Lung (tissue), 13 donors: ENCODE data around the gene CASK. TPM values are rescaled to one million over a fixed set of nuclear protein-coding genes. Genes with fewer than 3 reads are reported as not detected.

Source experiments
- ATAC-seq: fragments of 200-7000 bp; cut with Tn5 transposase; one replicate; pipeline ENCODE4 v1.9.1; 2020; ENCODE audit warnings: moderate number of reproducible peaks; ENCODE audit not compliant: insufficient read depth, low FRiP score
- DNase-seq, 3 donors: peaks; one replicate each; pipeline ENCODE4 v3.0.0-alpha.2; 2013 to 2017
- H3K27ac ChIP-seq, 2 donors: one replicate each; pipeline ENCODE4 v1.5.1; 2013; ENCODE audit warnings: mild to moderate bottlenecking in 2 of 2, moderate library complexity in 2 of 2, control low read depth in 1 of 2, inconsistent platforms in 1 of 2, low read depth in 1 of 2, low read length in 1 of 2
- H3K27me3 ChIP-seq, 3 donors: one replicate each; pipeline ENCODE4 v1.5.1; 2013; ENCODE audit warnings: low read length in 2 of 3; ENCODE audit not compliant: control insufficient read depth in 3 of 3, insufficient read depth in 3 of 3
- H3K36me3 ChIP-seq, 4 donors: one replicate each; pipeline ENCODE4 v1.5.1; 2013; ENCODE audit warnings: low read length in 4 of 4, mild to moderate bottlenecking in 1 of 4, moderate library complexity in 1 of 4; ENCODE audit not compliant: control insufficient read depth in 4 of 4, insufficient read depth in 4 of 4
- H3K4me1 ChIP-seq, 5 donors: one replicate each; pipeline ENCODE4 v1.5.1; 2013; ENCODE audit warnings: low read length in 5 of 5, mild to moderate bottlenecking in 2 of 5, moderate library complexity in 1 of 5; ENCODE audit not compliant: control insufficient read depth in 5 of 5, insufficient read depth in 5 of 5
- H3K4me3 ChIP-seq: one replicate; pipeline ENCODE4 v1.5.1; 2013; ENCODE audit warnings: mild to moderate bottlenecking, control low read depth, moderate library complexity
- H3K9ac ChIP-seq, 2 donors: one replicate each; pipeline ENCODE4 v1.5.1; 2013; ENCODE audit warnings: low read length in 2 of 2, control low read depth in 1 of 2; ENCODE audit not compliant: insufficient read depth in 1 of 2
- H3K9me3 ChIP-seq, 4 donors: one replicate each; pipeline ENCODE4 v1.5.1; 2013; ENCODE audit warnings: low read length in 3 of 4, mild to moderate bottlenecking in 1 of 4, moderate library complexity in 1 of 4; ENCODE audit not compliant: control insufficient read depth in 4 of 4, insufficient read depth in 3 of 4
- WGBS, 2 donors: extraction: QIAGEN DNeasy Blood & Tissue Kit; methylation state at CpG; one replicate each; pipeline ENCODE4 v1.1.7; 2013; 5-methylcytosine and 5-hydroxymethylcytosine counted together
- polyA plus RNA-seq, 2 donors: library from polyadenylated mRNA; stranded (reverse); fragments of 200-250 nt; gene quantifications; one replicate each; pipeline ENCODE4 v1.2.1, GENCODE V29; 2013
- small RNA-seq: library from RNA; depleted of rRNA; stranded (forward); fragments of <200 nt; gene quantifications from one replicate; pipeline ENCODE3, GENCODE V24; 2014; ENCODE audit warnings: low replicate concordance
- total RNA-seq, 2 donors: library from RNA; depleted of rRNA in 1 of 2; stranded (reverse); fragments of >200 nt in 1 of 2; gene quantifications; one replicate each; pipeline ENCODE4 v1.2.1, GENCODE V29; 2014 to 2021
- TF ChIP-seq, protein P1 (sequence below): IDR thresholded peaks from 2 replicates; pipeline ENCODE4 v1.5.1; 2012; ENCODE audit warnings: mild to moderate bottlenecking; ENCODE audit errors: control extremely low read depth, extremely low read depth
- donor health status: control.
- donor health status: control.
- donor health status: Bipolar disorder and iron deficiency.
- donor health status: healthy.
- donor health status: DM: yes; HTN: yes; CAD: no.

CASK gene
- total and polyA plus RNA-seq, 4 donors, result 8.2 to 68.1 (median 30.6) TPM

DNA sequence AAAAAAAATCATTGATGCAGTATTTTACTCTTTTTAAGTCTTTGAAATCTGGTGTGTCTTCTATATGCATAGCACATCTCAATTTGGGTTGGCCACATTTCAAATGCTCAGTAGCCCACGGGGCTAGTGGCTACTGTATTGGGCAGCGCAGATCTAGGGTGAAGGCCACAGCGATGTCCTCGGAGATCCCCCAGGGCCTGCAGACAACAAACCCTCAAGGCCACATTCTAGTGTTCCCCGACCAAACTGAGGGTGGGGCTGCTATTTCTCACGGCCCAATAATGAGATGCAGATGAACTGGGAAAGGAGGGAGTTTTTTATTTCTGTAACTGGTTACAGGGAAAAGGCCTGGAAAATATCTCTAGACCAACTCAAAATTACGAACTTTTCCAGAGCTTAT, 452.6 kb downstream of the CASK start:
- Histone ChIP-seq H3K36me3 (no peaks in the 10 kb centered on the region), H3K4me3 (no peak overlapping the region), H3K27ac (no peak overlapping the region), H3K27me3 (peaks cover 0 to 9% (median 2%) of the 10 kb centered on the region in 3 donors), H3K4me1 (no peaks in the 10 kb centered on the region), H3K9ac (no peak overlapping the region), H3K9me3 (peaks cover 0 to 3% (median 0%) of the 10 kb centered on the region in 4 donors)
- TF ChIP-seq, protein P1, sequence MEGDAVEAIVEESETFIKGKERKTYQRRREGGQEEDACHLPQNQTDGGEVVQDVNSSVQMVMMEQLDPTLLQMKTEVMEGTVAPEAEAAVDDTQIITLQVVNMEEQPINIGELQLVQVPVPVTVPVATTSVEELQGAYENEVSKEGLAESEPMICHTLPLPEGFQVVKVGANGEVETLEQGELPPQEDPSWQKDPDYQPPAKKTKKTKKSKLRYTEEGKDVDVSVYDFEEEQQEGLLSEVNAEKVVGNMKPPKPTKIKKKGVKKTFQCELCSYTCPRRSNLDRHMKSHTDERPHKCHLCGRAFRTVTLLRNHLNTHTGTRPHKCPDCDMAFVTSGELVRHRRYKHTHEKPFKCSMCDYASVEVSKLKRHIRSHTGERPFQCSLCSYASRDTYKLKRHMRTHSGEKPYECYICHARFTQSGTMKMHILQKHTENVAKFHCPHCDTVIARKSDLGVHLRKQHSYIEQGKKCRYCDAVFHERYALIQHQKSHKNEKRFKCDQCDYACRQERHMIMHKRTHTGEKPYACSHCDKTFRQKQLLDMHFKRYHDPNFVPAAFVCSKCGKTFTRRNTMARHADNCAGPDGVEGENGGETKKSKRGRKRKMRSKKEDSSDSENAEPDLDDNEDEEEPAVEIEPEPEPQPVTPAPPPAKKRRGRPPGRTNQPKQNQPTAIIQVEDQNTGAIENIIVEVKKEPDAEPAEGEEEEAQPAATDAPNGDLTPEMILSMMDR, result no peak
- WGBS, 2 donors, result 88 to 95% methylated on average over 7 of the region's 7 CpGs
- no peak for ATAC-seq
- no peak for DNase-seq

- Histone ChIP-seq H3K9me3 (peaks cover 0 to under 1% (median 0%) of the 10 kb centered on the region in 4 donors), H3K27me3 (peaks cover 0 to 12% (median 2%) of the 10 kb centered on the region in 3 donors), H3K4me1 (no peaks in the 10 kb centered on the region), H3K36me3 (no peaks in the 10 kb centered on the region), H3K4me3 (no peak overlapping the region), H3K9ac (no peak overlapping the region), H3K27ac (peak overlapping the region in 1 of 2 donors; percentile 64)
- WGBS, 2 donors, result 56 to 62% methylated on average over 3 of the region's 3 CpGs
- no peak for DNase-seq
- ATAC-seq, result peak; percentile 58
- TF ChIP-seq, protein P1, result no peak
Measured at GRCh38 chrX:41468647-41469323, 454.6 kb downstream of the CASK start.

Small RNA genes within 50 kb of the gene (small RNA-seq; reads per million reads assigned to genes)
- gene AL353691.2, result not detected
- not detected for gene RN7SL144P
- not detected for gene RNU6-1321P
- gene RNU6-202P, result not detected

Other genes starting within 250 kb of the CASK start
- gene GPR34, start 234.6 kb downstream of the CASK start, total RNA-seq, result 1 to 10 TPM; 6.0 to 9.8 TPM
- gene GPR34, start 234.6 kb downstream of the CASK start, polyA plus RNA-seq, result 1 to 10 TPM; 4.3 to 4.6 TPM
- 1 to 10 TPM in 1 of 2 donors, under 1 TPM in 1; 0.54 to 1.1 TPM for gene GPR82, start 199.4 kb downstream of the CASK start, total RNA-seq
- under 1 TPM; 0.24 to 0.31 TPM for gene GPR82, start 199.4 kb downstream of the CASK start, polyA plus RNA-seq